Liver (tissue), 9 donors: ENCODE results near the gene RPH3AL. TPM values are rescaled to one million over a fixed set of nuclear protein-coding genes. Genes with fewer than 3 reads are reported as not detected.

Experiments
- DNase-seq: peaks from one replicate; pipeline ENCODE4 v3.0.0-alpha.2; 2017; ENCODE audit warnings: low spot score
- H3K27ac ChIP-seq, 2 donors: one replicate each; pipeline ENCODE4 v1.7.0; 2013; ENCODE audit warnings: inconsistent platforms in 2 of 2, low read length in 2 of 2, control low read depth in 1 of 2, low read depth in 1 of 2, mild to moderate bottlenecking in 1 of 2
- H3K27me3 ChIP-seq, 4 donors: one replicate each; pipeline versions ENCODE4 v1.6.1 to v1.7.0; 2013; ENCODE audit warnings: low read length in 3 of 4, inconsistent platforms in 1 of 4, mild to moderate bottlenecking in 1 of 4, moderate library complexity in 1 of 4; ENCODE audit not compliant: control insufficient read depth in 4 of 4, insufficient read depth in 4 of 4
- H3K36me3 ChIP-seq, 4 donors: one replicate each; pipeline versions ENCODE4 v1.6.1 to v1.7.0; 2013; ENCODE audit warnings: low read length in 3 of 4, mild to moderate bottlenecking in 3 of 4, low read depth in 1 of 4, moderate library complexity in 1 of 4; ENCODE audit not compliant: control insufficient read depth in 4 of 4, insufficient read depth in 3 of 4
- H3K4me1 ChIP-seq, 4 donors: one replicate each; pipeline versions ENCODE4 v1.6.1 to v1.7.0; 2013; ENCODE audit warnings: low read length in 3 of 4, mild to moderate bottlenecking in 3 of 4, moderate library complexity in 1 of 4; ENCODE audit not compliant: control insufficient read depth in 4 of 4, insufficient read depth in 4 of 4
- H3K4me3 ChIP-seq, 3 donors: one replicate each; pipeline versions ENCODE4 v1.6.1 to v1.7.0; 2013; ENCODE audit warnings: low read length in 3 of 3, control low read depth in 1 of 3, low read depth in 1 of 3, mild to moderate bottlenecking in 1 of 3
- H3K9ac ChIP-seq, 2 donors: one replicate each; pipeline ENCODE4 v1.7.0; 2013; ENCODE audit warnings: low read length in 2 of 2, mild to moderate bottlenecking in 2 of 2, moderate library complexity in 2 of 2, control low read depth in 1 of 2, low read depth in 1 of 2
- H3K9me3 ChIP-seq, 4 donors: one replicate each; pipeline versions ENCODE4 v1.6.1 to v1.7.0; 2013; ENCODE audit warnings: low read length in 3 of 4; ENCODE audit not compliant: control insufficient read depth in 4 of 4
- EGR1 ChIP-seq, 2 donors: IDR thresholded peaks; 2 replicates each; pipeline ENCODE4 v1.6.1; 2016 to 2018; ENCODE audit warnings: antibody characterized with exemption in 2 of 2, low read depth in 2 of 2
- FOXA1 ChIP-seq: IDR thresholded peaks from 2 replicates; pipeline ENCODE4 v1.6.1; 2016; ENCODE audit warnings: antibody characterized with exemption
- FOXA2 ChIP-seq: IDR thresholded peaks from 2 replicates; pipeline ENCODE4 v1.6.1; 2016; ENCODE audit warnings: antibody characterized with exemption
- GABPA ChIP-seq, 2 donors: IDR thresholded peaks in 1 of 2; conservative IDR thresholded peaks in 1 of 2; 2 replicates each; pipeline ENCODE4 v1.6.1; 2016; ENCODE audit warnings: antibody characterized with exemption in 2 of 2, mild to moderate bottlenecking in 1 of 2, moderate library complexity in 1 of 2
- HNF4A ChIP-seq, 2 donors: conservative IDR thresholded peaks; 2 replicates each; pipeline ENCODE4 v1.6.1; 2016; ENCODE audit warnings: antibody characterized with exemption in 2 of 2, mild to moderate bottlenecking in 2 of 2
- HNF4G ChIP-seq: IDR thresholded peaks from 2 replicates; pipeline ENCODE4 v1.6.1; 2016; ENCODE audit warnings: antibody characterized with exemption
- JUND ChIP-seq, 2 donors: IDR thresholded peaks; 2 replicates each; pipeline ENCODE4 v1.6.1; 2016; ENCODE audit warnings: antibody characterized with exemption in 2 of 2
- MAX ChIP-seq: IDR thresholded peaks from 2 replicates; pipeline ENCODE4 v1.6.1; 2016; ENCODE audit warnings: antibody characterized with exemption
- NR2F2 ChIP-seq: IDR thresholded peaks from 2 replicates; pipeline ENCODE4 v1.6.1; 2016; ENCODE audit warnings: antibody characterized with exemption
- RAD21 ChIP-seq, 2 donors: IDR thresholded peaks; 2 replicates each; pipeline ENCODE4 v1.6.1; 2016; ENCODE audit warnings: antibody characterized with exemption in 2 of 2, mild to moderate bottlenecking in 2 of 2
- REST ChIP-seq: IDR thresholded peaks from 2 replicates; pipeline ENCODE4 v1.6.1; 2016; ENCODE audit warnings: antibody characterized with exemption, mild to moderate bottlenecking
- RXRA ChIP-seq, 2 donors: IDR thresholded peaks; 2 replicates each; pipeline ENCODE4 v1.6.1; 2017 to 2018; ENCODE audit warnings: antibody characterized with exemption in 2 of 2, mild to moderate bottlenecking in 1 of 2
- YY1 ChIP-seq: IDR thresholded peaks from 2 replicates; pipeline ENCODE4 v1.6.1; 2016; ENCODE audit warnings: antibody characterized with exemption, mild to moderate bottlenecking
- WGBS: extraction: QIAGEN DNeasy Blood & Tissue Kit; methylation state at CpG from one replicate; pipeline ENCODE4 v1.1.7; 2013; 5-methylcytosine and 5-hydroxymethylcytosine counted together
- polyA plus RNA-seq, 2 donors: library from polyadenylated mRNA; stranded (reverse) in 1 of 2; unstranded in 1 of 2; fragments of 200-250 nt in 1 of 2; fragments of >200 nt in 1 of 2; fragmentation: Nextera tagmentation in 1 of 2; extraction: Ambion mirVana in 1 of 2; gene quantifications; one replicate each; pipeline versions ENCODE4 v1.2.1 to v1.2.3, GENCODE V29; 2013 to 2015
- total RNA-seq, 2 donors: library from RNA; depleted of rRNA; stranded (reverse); fragments of >200 nt; gene quantifications; one replicate each; pipeline ENCODE4 v1.2.3, GENCODE V29; 2014
- TF ChIP-seq, protein P1 (sequence below): IDR thresholded peaks from 2 replicates; pipeline ENCODE4 v1.6.1; 2016; ENCODE audit warnings: antibody characterized with exemption
- donor health status: healthy.
- donor health status: healthy.
- donor health status: healthy.
- donor health status: healthy.
- donor health status: healthy.

RPH3AL gene
- total and polyA plus RNA-seq, 4 donors: 8.5 to 52.5 (median 13.9) TPM

GRCh38 chr17:330993-331701 lies 21.5 kb downstream of the RPH3AL start:
- peak in 1 of 2 donors; percentile 17 for TF ChIP-seq RAD21 (IDR thresholded peaks at IDR 0.05)
- no peak for TF ChIP-seq YY1
- TF ChIP-seq HNF4G: no peak
- TF ChIP-seq REST: no peak
- TF ChIP-seq MAX: no peak
- no peak for TF ChIP-seq HNF4A (conservative IDR thresholded peaks at IDR 0.05)
- TF ChIP-seq NR2F2: peak; percentile 21
- TF ChIP-seq FOXA1: no peak
- TF ChIP-seq EGR1 (IDR thresholded peaks at IDR 0.05; ENCODE audit: low read depth in 2 of 2): no peak
- no peak for TF ChIP-seq JUND (IDR thresholded peaks at IDR 0.05)
- H3K4me3 ChIP-seq: peak overlapping the region in 2 of 3 donors; percentile 15 to 16
- H3K9me3 ChIP-seq: no peaks in the 10 kb centered on the region
- H3K36me3 ChIP-seq: peaks cover 0 to 14% (median 1%) of the 10 kb centered on the region in 4 donors
- peak overlapping the region in 1 of 2 donors; percentile 53 for H3K9ac ChIP-seq
- peaks cover under 1 to 2% (median 2%) of the 10 kb centered on the region in 4 donors for H3K4me1 ChIP-seq
- H3K27ac ChIP-seq: peak overlapping the region; percentile 6 to 45
- WGBS: 68% methylated on average over 26 of the region's 26 CpGs
- DNase-seq: no peak
- H3K27me3 ChIP-seq: no peaks in the 10 kb centered on the region

GRCh38 chr17:329784-330420 lies 22.7 kb downstream of the RPH3AL start:
- no peak for DNase-seq
- Histone ChIP-seq H3K4me3 (no peak overlapping the region), H3K9me3 (no peaks in the 10 kb centered on the region), H3K36me3 (peaks cover 0 to 16% (median 4%) of the 10 kb centered on the region in 4 donors), H3K27me3 (no peaks in the 10 kb centered on the region), H3K27ac (no peak overlapping the region), H3K9ac (no peak overlapping the region), H3K4me1 (peaks cover 0 to 2% (median 0%) of the 10 kb centered on the region in 4 donors)
- no peak for TF ChIP-seq RXRA (IDR thresholded peaks at IDR 0.05)
- no peak for TF ChIP-seq HNF4A (conservative IDR thresholded peaks at IDR 0.05)
- no peak for TF ChIP-seq HNF4G
- TF ChIP-seq NR2F2: no peak
- TF ChIP-seq FOXA2: no peak
- no peak for TF ChIP-seq YY1
- WGBS: 93% methylated on average over 8 of the region's 8 CpGs

DNA sequence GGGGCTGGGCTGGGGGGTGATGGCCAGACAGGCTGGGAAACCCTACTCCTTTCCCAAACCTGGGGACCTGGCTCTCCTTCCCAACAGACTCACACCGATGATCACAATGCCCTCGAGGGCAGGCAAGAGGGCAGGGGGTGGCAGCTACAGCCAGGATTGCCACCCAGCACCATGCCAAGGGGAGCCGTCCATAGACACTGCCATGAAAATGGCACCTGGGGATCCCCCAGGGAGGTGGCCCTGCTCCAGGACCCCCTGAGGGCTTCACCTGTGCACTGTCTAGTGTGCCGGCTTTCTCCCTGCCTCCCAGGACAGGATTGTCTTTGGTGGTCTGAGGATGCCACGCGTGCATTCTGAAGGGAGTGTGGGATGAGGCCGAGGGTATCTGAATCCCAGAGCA lies 24.6 kb downstream of the RPH3AL start:
- WGBS: 97% methylated on average over 7 of the region's 7 CpGs
- no peaks in the 10 kb centered on the region for H3K27me3 ChIP-seq
- no peaks in the 10 kb centered on the region for H3K9me3 ChIP-seq
- H3K4me3 ChIP-seq: no peak overlapping the region
- H3K36me3 ChIP-seq: peaks cover 0 to 16% (median 4%) of the 10 kb centered on the region in 4 donors
- no peak overlapping the region for H3K9ac ChIP-seq
- no peak for TF ChIP-seq GABPA (IDR thresholded peaks at IDR 0.05 in 1 of 2, conservative IDR thresholded peaks at IDR 0.05 in 1 of 2)
- TF ChIP-seq, protein P1, sequence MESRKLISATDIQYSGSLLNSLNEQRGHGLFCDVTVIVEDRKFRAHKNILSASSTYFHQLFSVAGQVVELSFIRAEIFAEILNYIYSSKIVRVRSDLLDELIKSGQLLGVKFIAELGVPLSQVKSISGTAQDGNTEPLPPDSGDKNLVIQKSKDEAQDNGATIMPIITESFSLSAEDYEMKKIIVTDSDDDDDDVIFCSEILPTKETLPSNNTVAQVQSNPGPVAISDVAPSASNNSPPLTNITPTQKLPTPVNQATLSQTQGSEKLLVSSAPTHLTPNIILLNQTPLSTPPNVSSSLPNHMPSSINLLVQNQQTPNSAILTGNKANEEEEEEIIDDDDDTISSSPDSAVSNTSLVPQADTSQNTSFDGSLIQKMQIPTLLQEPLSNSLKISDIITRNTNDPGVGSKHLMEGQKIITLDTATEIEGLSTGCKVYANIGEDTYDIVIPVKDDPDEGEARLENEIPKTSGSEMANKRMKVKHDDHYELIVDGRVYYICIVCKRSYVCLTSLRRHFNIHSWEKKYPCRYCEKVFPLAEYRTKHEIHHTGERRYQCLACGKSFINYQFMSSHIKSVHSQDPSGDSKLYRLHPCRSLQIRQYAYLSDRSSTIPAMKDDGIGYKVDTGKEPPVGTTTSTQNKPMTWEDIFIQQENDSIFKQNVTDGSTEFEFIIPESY: no peak
- TF ChIP-seq FOXA1: no peak
- no peak for TF ChIP-seq YY1
- no peak for TF ChIP-seq RXRA (IDR thresholded peaks at IDR 0.05)
- TF ChIP-seq HNF4G: no peak
- no peak overlapping the region for H3K27ac ChIP-seq
- peaks cover 0 to 2% (median 0%) of the 10 kb centered on the region in 4 donors for H3K4me1 ChIP-seq
- DNase-seq: no peak
